ENCODE measurements around the gene PDHX. TPM values are rescaled to one million over a fixed set of nuclear protein-coding genes. Genes with fewer than 3 reads are reported as not detected.

Gene PDHX
- total and polyA plus RNA-seq, 2 of the 4 experiments (the other 2 are of a cell fraction), result 19.8 to 26.7 TPM

GRCh38 chr11:34968862-34969261 lies 52.4 kb downstream of the PDHX start:
- Histone ChIP-seq H2BK15ac (ENCODE audit: low read depth, low read length) (no peak overlapping the region), H3K9me3 (ENCODE audit: control insufficient read depth, insufficient read depth, low read length) (no peaks in the 10 kb centered on the region), H2AK5ac (ENCODE audit: low read depth, low read length) (no peak overlapping the region), H2AK9ac (replicated peaks; ENCODE audit: low read depth, low read length, poor library complexity) (no peak overlapping the region), H4K8ac (ENCODE audit: low read depth in 2 of 2, low read length in 2 of 2) (no peak overlapping the region), H3K79me1 (ENCODE audit: low read depth in 1 of 2, low read length in 2 of 2) (peaks cover 3 to 15% of the 10 kb centered on the region in 2 experiments; a peak in 3 of 4 replicates), H4K91ac (ENCODE audit: insufficient read depth, low read depth, low read length) (no peak overlapping the region), H3K18ac (ENCODE audit: low read depth, low read length) (no peak overlapping the region), H3K36me3 (ENCODE audit: control insufficient read depth, insufficient read depth, low read length) (peaks cover 15% of the 10 kb centered on the region), H4K5ac (ENCODE audit: low read depth, low read length) (no peak overlapping the region), H3K27ac (ENCODE audit: insufficient read depth, low read length) (no peak overlapping the region), H3K56ac (ENCODE audit: extremely low read depth, insufficient read depth, low read length) (no peak overlapping the region), H3K9me1 (ENCODE audit: insufficient read depth, low read length) (peaks cover 5% of the 10 kb centered on the region; the same call in 1 of the 2 replicates), H3K14ac (replicated peaks; ENCODE audit: low read depth, low read length) (no peak overlapping the region; the same call in 1 of the 2 replicates), H3K4me1 (ENCODE audit: control insufficient read depth, insufficient read depth, low read length) (peaks cover 3% of the 10 kb centered on the region), H3K4ac (ENCODE audit: low read depth, low read length) (peak overlapping the region; percentile 56; the same call in 1 of the 2 replicates), H2BK5ac (ENCODE audit: low read depth, low read length, poor library complexity, severe bottlenecking) (no peak overlapping the region), H3K23ac (ENCODE audit: low read depth, low read length) (peak overlapping the region; percentile 69; the same call in 1 of the 2 replicates), H3K4me3 (ENCODE audit: insufficient read depth, low read depth, low read length) (no peak overlapping the region), H2BK20ac (ENCODE audit: low read depth, low read length) (no peak overlapping the region), H2AFZ (replicated peaks; ENCODE audit: low read length, poor library complexity) (no peak overlapping the region), H2BK120ac (ENCODE audit: low read depth, low read length) (no peak overlapping the region), H4K20me1 (ENCODE audit: insufficient read depth, low read length) (no peaks in the 10 kb centered on the region), H3K4me2 (ENCODE audit: low read depth, low read length) (no peak overlapping the region), H3K9ac (ENCODE audit: low read depth, low read length) (no peak overlapping the region), H3K27me3 (ENCODE audit: control insufficient read depth, insufficient read depth, low read length) (no peaks in the 10 kb centered on the region)
- ATAC-seq (ENCODE audit: low read depth), result no peak
- CTCF ChIA-PET, result no interaction called here
- TF ChIP-seq FOS (IDR thresholded peaks at IDR 0.05; ENCODE audit: low read depth, low read length), result no peak
- TF ChIP-seq BHLHE40 (IDR thresholded peaks at IDR 0.05; ENCODE audit: low read depth, low read length), result no peak
- TF ChIP-seq CEBPB (IDR thresholded peaks at IDR 0.05; ENCODE audit: low read depth, low read length), result no peak
- TF ChIP-seq, protein P1, sequence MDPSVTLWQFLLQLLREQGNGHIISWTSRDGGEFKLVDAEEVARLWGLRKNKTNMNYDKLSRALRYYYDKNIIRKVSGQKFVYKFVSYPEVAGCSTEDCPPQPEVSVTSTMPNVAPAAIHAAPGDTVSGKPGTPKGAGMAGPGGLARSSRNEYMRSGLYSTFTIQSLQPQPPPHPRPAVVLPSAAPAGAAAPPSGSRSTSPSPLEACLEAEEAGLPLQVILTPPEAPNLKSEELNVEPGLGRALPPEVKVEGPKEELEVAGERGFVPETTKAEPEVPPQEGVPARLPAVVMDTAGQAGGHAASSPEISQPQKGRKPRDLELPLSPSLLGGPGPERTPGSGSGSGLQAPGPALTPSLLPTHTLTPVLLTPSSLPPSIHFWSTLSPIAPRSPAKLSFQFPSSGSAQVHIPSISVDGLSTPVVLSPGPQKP (IDR thresholded peaks at IDR 0.05; ENCODE audit: borderline replicate concordance, low read depth, low read length), result no peak
- dilution Hi-C loops (cut with HindIII; ENCODE audit: low sequenced_read_pairs, unreplicated experiment), result no loop called here
- BruUV-seq (replicated peaks), result no TSS peak
- POLR2A ChIA-PET (ENCODE audit: unreplicated experiment), result no interaction called here
- in situ Hi-C loops (cut with MboI; ENCODE audit: low sequenced_read_pairs), result no loop called here
- WGBS, 2 experiments (ENCODE audit: extremely low coverage in 2 of 2, insufficient read length in 1 of 2), result no CpG with 5 or more reads among the region's 4 CpGs
- no peak for DNase-seq
- intact Hi-C loops (cut with micrococcal nuclease), result no loop called here
